ENCODE data around the gene SYNE1. TPM values are rescaled to one million over a fixed set of nuclear protein-coding genes. Genes with fewer than 3 reads are reported as not detected.

The SYNE1 gene
- total and polyA plus RNA-seq, 2 of the 8 experiments (the other 6 are each of a cell fraction or from before 2014, with no cell fraction given): 2.8 to 5.5 TPM

DNA sequence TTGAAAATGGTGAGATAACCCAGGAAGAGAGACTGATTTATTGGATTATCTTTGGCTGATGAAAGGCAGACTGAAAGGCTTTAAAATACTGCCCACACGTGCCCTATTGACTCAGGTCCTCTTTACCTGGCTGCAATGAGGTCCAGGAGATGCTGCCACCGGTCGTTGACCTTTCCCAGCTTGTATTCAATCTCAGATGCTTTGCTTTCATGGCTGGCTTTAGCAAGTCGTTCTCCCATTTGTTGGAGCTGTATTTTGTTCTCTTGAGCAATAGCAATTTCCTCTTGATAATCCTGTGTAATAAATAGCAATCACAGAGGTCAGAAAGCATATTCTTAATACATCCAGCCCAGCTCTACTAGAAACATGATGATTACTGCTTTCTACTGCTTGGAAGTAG lies 460.9 kb downstream of the SYNE1 start:
- Histone ChIP-seq H2BK5ac (ENCODE audit: low read depth, low read length) (no peak overlapping the region), H4K8ac (ENCODE audit: extremely low read depth, insufficient read depth, low read length) (no peak overlapping the region), H2BK12ac (ENCODE audit: low read depth, low read length) (no peak overlapping the region), H3K79me2 (ENCODE audit: control insufficient read depth in 1 of 2, insufficient read depth in 2 of 2, low read length in 2 of 2) (no peaks in the 10 kb centered on the region), H2AK5ac (ENCODE audit: low read depth, low read length) (no peak overlapping the region), H2BK120ac (replicated peaks; ENCODE audit: low read depth, low read length) (no peak overlapping the region), H3K14ac (ENCODE audit: insufficient read length) (no peak overlapping the region), H3K18ac (ENCODE audit: extremely low read depth, low read length) (no peak overlapping the region), H3K27ac (ENCODE audit: low read depth, low read length) (no peak overlapping the region), H2BK15ac (ENCODE audit: low read length) (no peak overlapping the region), H3K23ac (ENCODE audit: insufficient read length) (no peak overlapping the region), H3K79me1 (ENCODE audit: low read depth, low read length) (no peaks in the 10 kb centered on the region), H2BK20ac (ENCODE audit: low read length) (no peak overlapping the region), H3K56ac (replicated peaks; ENCODE audit: insufficient read length, low read depth, low read length) (no peak overlapping the region), H3K23me2 (ENCODE audit: low read depth, low read length) (no peaks in the 10 kb centered on the region), H3K4me1 (replicated peaks in 1 of 4; ENCODE audit: control insufficient read depth in 3 of 4, insufficient read depth in 4 of 4, low read length in 3 of 4) (peaks cover 0 to 2% (median 0%) of the 10 kb centered on the region in 4 experiments; a peak in 1 of 7 replicates), H3K9me3 (ENCODE audit: insufficient read depth in 2 of 2, low read depth in 1 of 2, low read length in 1 of 2) (no peaks in the 10 kb centered on the region), H4K91ac (replicated peaks; ENCODE audit: insufficient read length, low read length) (no peak overlapping the region), H3K4ac (replicated peaks; ENCODE audit: insufficient read length, low read depth, low read length) (no peak overlapping the region), H4K5ac (ENCODE audit: insufficient read length, low read depth, low read length) (no peak overlapping the region), H3K9ac (replicated peaks in 1 of 4; ENCODE audit: extremely low read depth in 1 of 4, low read depth in 3 of 4, low read length in 3 of 4) (no peak overlapping the region), H2AFZ (ENCODE audit: low read length) (no peak overlapping the region), H3K4me3 (ENCODE audit: extremely low read depth in 1 of 4, insufficient read depth in 2 of 4, low read depth in 3 of 4, low read length in 4 of 4) (no peak overlapping the region), H3K27me3 (replicated peaks in 1 of 4; ENCODE audit: control insufficient read depth in 3 of 4, extremely low read depth in 1 of 4, insufficient read depth in 3 of 4, low read length in 3 of 4) (no peaks in the 10 kb centered on the region), H4K20me1 (replicated peaks in 1 of 2; ENCODE audit: control insufficient read depth in 1 of 2, insufficient read depth in 2 of 2, low read length in 2 of 2) (no peaks in the 10 kb centered on the region), H3K36me3 (ENCODE audit: control insufficient read depth in 2 of 4, insufficient read depth in 4 of 4, low read length in 3 of 4) (no peaks in the 10 kb centered on the region), H3K4me2 (ENCODE audit: insufficient read depth in 1 of 2, low read depth in 2 of 2, low read length in 2 of 2) (no peak overlapping the region)
- ChIA-PET POLR2A (ENCODE audit: partially characterized antibody) (no interaction called here), CTCF (ENCODE audit: partially characterized antibody) (interaction anchor here (1.2 to 1.3 kb wide), 2 partner anchors 58 to 500 kb away, joined by 3 read pairs; no protein-coding TSS in a partner anchor)
- 89% methylated on average over 4 of the region's 4 CpGs; no CpG with 5 or more reads in 1 of the 2 experiments for WGBS, 2 experiments (ENCODE audit: extremely low coverage in 1 of 2, insufficient coverage in 1 of 2, insufficient read length in 1 of 2, insufficient replicate concordance in 2 of 2, low coverage in 1 of 2, low lambda C conversion rate in 2 of 2, missing lambda C conversion rate in 1 of 2)
- FAIRE-seq: no peak
- DNase-seq (ENCODE audit: low read depth in 1 of 2, low spot score in 2 of 2): no peak
- no peak for TF ChIP-seq RFX5 (IDR thresholded peaks at IDR 0.05; ENCODE audit: borderline replicate concordance, low read depth, low read length)
- no peak for TF ChIP-seq FOSL1 (IDR thresholded peaks at IDR 0.05; ENCODE audit: insufficient read depth, low read depth, low read length)
- no peak for TF ChIP-seq POLR2AphosphoS5 (IDR thresholded peaks at IDR 0.05; ENCODE audit: low read depth, low read length)
- TF ChIP-seq POLR2A (IDR thresholded peaks at IDR 0.05; ENCODE audit: control extremely low read depth in 1 of 2, low read depth in 2 of 2, low read length in 2 of 2): no peak
- no peak for TF ChIP-seq SIRT6 (IDR thresholded peaks at IDR 0.05; ENCODE audit: low read length)
- TF ChIP-seq RNF2 (IDR thresholded peaks at IDR 0.05; ENCODE audit: borderline replicate concordance, low read depth, low read length, missing control alignments, poor library complexity, severe bottlenecking): no peak
- TF ChIP-seq RAD21 (IDR thresholded peaks at IDR 0.05 in 1 of 2, conservative IDR thresholded peaks at IDR 0.05 in 1 of 2; ENCODE audit: low read depth in 2 of 2, low read length in 2 of 2): no peak
- TF ChIP-seq CTBP2 (IDR thresholded peaks at IDR 0.05; ENCODE audit: borderline replicate concordance, insufficient read depth, insufficient read length, low read length): no peak
- no peak for TF ChIP-seq SIN3A (conservative IDR thresholded peaks at IDR 0.05 in 1 of 2, IDR thresholded peaks at IDR 0.05 in 1 of 2; ENCODE audit: low read depth in 1 of 2, low read length in 2 of 2)
- no peak for TF ChIP-seq KDM4A (IDR thresholded peaks at IDR 0.05; ENCODE audit: low read depth, low read length, severe bottlenecking)
- no peak for TF ChIP-seq ZNF274 (IDR thresholded peaks at IDR 0.05; ENCODE audit: borderline replicate concordance, extremely low read depth, low read length)
- TF ChIP-seq, protein P1, sequence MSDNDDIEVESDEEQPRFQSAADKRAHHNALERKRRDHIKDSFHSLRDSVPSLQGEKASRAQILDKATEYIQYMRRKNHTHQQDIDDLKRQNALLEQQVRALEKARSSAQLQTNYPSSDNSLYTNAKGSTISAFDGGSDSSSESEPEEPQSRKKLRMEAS (IDR thresholded peaks at IDR 0.05): no peak
- no peak for TF ChIP-seq TEAD4 (IDR thresholded peaks at IDR 0.05; ENCODE audit: low read depth, low read length)
- no peak for TF ChIP-seq SUZ12 (IDR thresholded peaks at IDR 0.05; ENCODE audit: low read length)

Measured in H1 (cell line).